SJSA1 (cell line): ENCODE measurements around the gene ZHX3. TPM values are rescaled to one million over a fixed set of nuclear protein-coding genes. Genes with fewer than 3 reads are reported as not detected.

Source experiments
- DNase-seq, 2 experiments: peaks; one replicate each; pipeline ENCODE4 v3.0.0-alpha.2; 2015 to 2020; ENCODE audit warnings: low spot score in 2 of 2, low read depth in 1 of 2
- H3K27ac ChIP-seq: fragments of 250-450 bp; sonication (Bioruptor Pico); 2 replicates; pipeline ENCODE4 v1.5.1; 2020; ENCODE audit warnings: mild to moderate bottlenecking, moderate library complexity
- H3K27me3 ChIP-seq: fragments of 250-450 bp; sonication (Bioruptor Pico); replicated peaks from 2 replicates; pipeline ENCODE4 v1.5.1; 2020; ENCODE audit warnings: mild to moderate bottlenecking, moderate library complexity
- H3K36me3 ChIP-seq: fragments of 250-450 bp; sonication (Bioruptor Pico); 2 replicates; pipeline ENCODE4 v1.5.1; 2020; ENCODE audit warnings: mild to moderate bottlenecking
- H3K4me1 ChIP-seq: fragments of 250-450 bp; sonication (Bioruptor Pico); replicated peaks from 2 replicates; pipeline ENCODE4 v1.6.1; 2021; ENCODE audit warnings: mild to moderate bottlenecking
- H3K4me3 ChIP-seq: fragments of 250-450 bp; sonication (Bioruptor Pico); 2 replicates; pipeline ENCODE4 v1.5.1; 2020; ENCODE audit warnings: mild to moderate bottlenecking
- H3K9me3 ChIP-seq: fragments of 250-450 bp; sonication (Bioruptor Pico); replicated peaks from 2 replicates; pipeline ENCODE4 v1.5.1; 2020; ENCODE audit warnings: mild to moderate bottlenecking
- total RNA-seq: library from RNA; depleted of rRNA; stranded (reverse); fragments of >200 nt; shearing (Covaris generic); gene quantifications from 2 replicates; pipeline ENCODE4 v1.2.3, GENCODE V29; 2014

The ZHX3 gene
- total RNA-seq, 1 experiment from 2014 or later, result 19.3 TPM

- H3K27ac ChIP-seq, result peak overlapping the region; percentile 50
These were observed 116.9 kb downstream of the ZHX3 start for GRCh38 chr20:41200446-41201202.

GRCh38 chr20:41198443-41198842 lies 119.1 kb downstream of the ZHX3 start:
- Histone ChIP-seq H3K4me1 (peaks cover 19% of the 10 kb centered on the region), H3K36me3 (peaks cover 27% of the 10 kb centered on the region), H3K27me3 (no peaks in the 10 kb centered on the region), H3K27ac (no peak overlapping the region), H3K9me3 (no peaks in the 10 kb centered on the region; the same call in 1 of the 2 replicates), H3K4me3 (no peak overlapping the region)
- DNase-seq, result no peak

More at GRCh38 chr20:41200446-41201202, 116.9 kb downstream of the ZHX3 start:
- Histone ChIP-seq H3K4me1 (peaks cover 23% of the 10 kb centered on the region), H3K36me3 (peaks cover 40% of the 10 kb centered on the region), H3K27me3 (no peaks in the 10 kb centered on the region), H3K4me3 (no peak overlapping the region), H3K9me3 (no peaks in the 10 kb centered on the region; the same call in 1 of the 2 replicates)
- peak; percentile 63 to 70 for DNase-seq

- Histone ChIP-seq H3K9me3 (peaks cover 2% of the 10 kb centered on the region; the same call in 1 of the 2 replicates), H3K4me3 (no peak overlapping the region), H3K27ac (no peak overlapping the region), H3K4me1 (peaks cover 19% of the 10 kb centered on the region), H3K27me3 (no peaks in the 10 kb centered on the region), H3K36me3 (peaks cover 17% of the 10 kb centered on the region)
- no peak for DNase-seq
These were observed 120.8 kb downstream of the ZHX3 start for GRCh38 chr20:41196653-41197225.

GRCh38 chr20:41192575-41192974 lies 125.0 kb downstream of the ZHX3 start:
- Histone ChIP-seq H3K4me1 (no peaks in the 10 kb centered on the region), H3K9me3 (peaks cover 8% of the 10 kb centered on the region; the same call in 1 of the 2 replicates), H3K36me3 (peaks cover 9% of the 10 kb centered on the region), H3K27me3 (no peaks in the 10 kb centered on the region), H3K4me3 (no peak overlapping the region), H3K27ac (no peak overlapping the region)
- no peak for DNase-seq

- H3K36me3 ChIP-seq, result peaks cover 9% of the 10 kb centered on the region
- H3K9me3 ChIP-seq, result peaks cover 9% of the 10 kb centered on the region; the same call in 1 of the 2 replicates
- no peak overlapping the region for H3K27ac ChIP-seq
- no peaks in the 10 kb centered on the region for H3K4me1 ChIP-seq
- H3K4me3 ChIP-seq, result no peak overlapping the region
- H3K27me3 ChIP-seq, result no peaks in the 10 kb centered on the region
- no peak for DNase-seq
These were observed 125.7 kb downstream of the ZHX3 start for GRCh38 chr20:41191562-41192500.

GRCh38 chr20:41187668-41188067 lies 129.9 kb downstream of the ZHX3 start:
- Histone ChIP-seq H3K9me3 (peaks cover 9% of the 10 kb centered on the region; the same call in 1 of the 2 replicates), H3K27me3 (no peaks in the 10 kb centered on the region), H3K27ac (no peak overlapping the region), H3K36me3 (peaks cover 12% of the 10 kb centered on the region), H3K4me3 (no peak overlapping the region), H3K4me1 (no peaks in the 10 kb centered on the region)
- DNase-seq, result no peak

GRCh38 chr20:41185013-41185757 lies 132.3 kb downstream of the ZHX3 start:
- peak in 1 of 2 experiments; percentile 27 for DNase-seq
- H3K4me1 ChIP-seq, result no peaks in the 10 kb centered on the region
- H3K4me3 ChIP-seq, result no peak overlapping the region
- no peak overlapping the region for H3K27ac ChIP-seq
- H3K9me3 ChIP-seq, result 0 out of 2 replicates have a peak, but pooled peaks cover 5% of the 10 kb centered on the region
- H3K36me3 ChIP-seq, result peaks cover 9% of the 10 kb centered on the region
- no peaks in the 10 kb centered on the region for H3K27me3 ChIP-seq

GRCh38 chr20:41183831-41184230 lies 133.7 kb downstream of the ZHX3 start:
- Histone ChIP-seq H3K4me1 (peaks cover 3% of the 10 kb centered on the region; the same call in 1 of the 2 replicates), H3K27me3 (no peaks in the 10 kb centered on the region), H3K9me3 (0 out of 2 replicates have a peak, but pooled peaks cover 2% of the 10 kb centered on the region), H3K36me3 (peaks cover 15% of the 10 kb centered on the region), H3K4me3 (no peak overlapping the region), H3K27ac (no peak overlapping the region)
- no peak for DNase-seq

- Histone ChIP-seq H3K27me3 (no peaks in the 10 kb centered on the region), H3K9me3 (0 out of 2 replicates have a peak, but pooled peaks cover 2% of the 10 kb centered on the region), H3K4me1 (peaks cover 7% of the 10 kb centered on the region), H3K4me3 (no peak overlapping the region), H3K36me3 (peaks cover 19% of the 10 kb centered on the region), H3K27ac (no peak overlapping the region)
- DNase-seq, result peak in 1 of 2 experiments; percentile 25
These were observed 134.1 kb downstream of the ZHX3 start for GRCh38 chr20:41183391-41183790.

GRCh38 chr20:41182296-41183212 lies 135.0 kb downstream of the ZHX3 start:
- Histone ChIP-seq H3K4me3 (no peak overlapping the region), H3K27me3 (no peaks in the 10 kb centered on the region), H3K4me1 (peaks cover 15% of the 10 kb centered on the region), H3K27ac (no peak overlapping the region), H3K9me3 (0 out of 2 replicates have a peak, but pooled peaks cover 1% of the 10 kb centered on the region), H3K36me3 (peaks cover 26% of the 10 kb centered on the region)
- DNase-seq, result peak in 1 of 2 experiments; percentile 39

GRCh38 chr20:41181567-41181966 lies 136.0 kb downstream of the ZHX3 start:
- Histone ChIP-seq H3K9me3 (no peaks in the 10 kb centered on the region), H3K4me1 (peaks cover 25% of the 10 kb centered on the region), H3K36me3 (peaks cover 34% of the 10 kb centered on the region), H3K4me3 (no peak overlapping the region), H3K27ac (no peak overlapping the region), H3K27me3 (no peaks in the 10 kb centered on the region)
- peak in 1 of 2 experiments; percentile 30 for DNase-seq
